ENCODE measurements around the gene FOSL2.
"Not testable (repeated sequence)": the region's sequence is repeated elsewhere in the genome, so short reads cannot be mapped to it uniquely, and the experiment has no call there.

Gene FOSL2

GRCh38 chr2:28366496-28367282, 26.0 kb upstream of the FOSL2 start:
- H3K4me3 ChIP-seq (ENCODE audit: low read depth, low read length) = no peak overlapping the region
- no peak for DNase-seq (ENCODE audit: low read depth)
- TF ChIP-seq CTCF (IDR thresholded peaks at IDR 0.05; ENCODE audit: insufficient read depth, low read depth, low read length, missing control alignments) = no peak

GRCh38 chr2:28367667-28368356, 24.8 kb upstream of the FOSL2 start:
- no peak for DNase-seq (ENCODE audit: low read depth)
- TF ChIP-seq CTCF (IDR thresholded peaks at IDR 0.05; ENCODE audit: insufficient read depth, low read depth, low read length, missing control alignments) = no peak
- H3K4me3 ChIP-seq (ENCODE audit: low read depth, low read length) = no peak overlapping the region

- no peak for DNase-seq (ENCODE audit: low read depth)
- H3K4me3 ChIP-seq (ENCODE audit: low read depth, low read length) = no peak overlapping the region
- no peak for TF ChIP-seq CTCF (IDR thresholded peaks at IDR 0.05; ENCODE audit: insufficient read depth, low read depth, low read length, missing control alignments)
Observed at GRCh38 chr2:28368357-28368798, 24.3 kb upstream of the FOSL2 start.

- DNase-seq (ENCODE audit: low read depth) = no peak
- TF ChIP-seq CTCF (IDR thresholded peaks at IDR 0.05; ENCODE audit: insufficient read depth, low read depth, low read length, missing control alignments) = no peak
- no peak overlapping the region for H3K4me3 ChIP-seq (ENCODE audit: low read depth, low read length)
Observed at GRCh38 chr2:28369358-28369757, 23.3 kb upstream of the FOSL2 start.

- TF ChIP-seq CTCF (IDR thresholded peaks at IDR 0.05; ENCODE audit: insufficient read depth, low read depth, low read length, missing control alignments) = no peak
- DNase-seq (ENCODE audit: low read depth) = no peak
- no peak overlapping the region for H3K4me3 ChIP-seq (ENCODE audit: low read depth, low read length)
Observed at GRCh38 chr2:28370354-28370753, 22.3 kb upstream of the FOSL2 start.

- not testable (repeated sequence) for H3K4me3 ChIP-seq (ENCODE audit: low read depth, low read length); DNase-seq (ENCODE audit: low read depth)
Observed at GRCh38 chr2:28371728-28372127, 20.9 kb upstream of the FOSL2 start.

- DNase-seq (ENCODE audit: low read depth) = no peak
- H3K4me3 ChIP-seq (ENCODE audit: low read depth, low read length) = no peak overlapping the region
- TF ChIP-seq CTCF (IDR thresholded peaks at IDR 0.05; ENCODE audit: insufficient read depth, low read depth, low read length, missing control alignments) = no peak
Observed at GRCh38 chr2:28373854-28374253, 18.8 kb upstream of the FOSL2 start.
